Muscle layer of duodenum (tissue), 2 donors: Measurements from ENCODE around the gene NRXN3.

ENCODE experiments used
- H3K27ac ChIP-seq: one replicate; pipeline ENCODE4 v1.7.0; 2013; ENCODE audit warnings: mild to moderate bottlenecking, low read length
- H3K27me3 ChIP-seq: one replicate; pipeline ENCODE4 v1.7.0; 2013; ENCODE audit warnings: low read depth, mild to moderate bottlenecking, control low read depth, low read length
- H3K36me3 ChIP-seq, 2 donors: one replicate each; pipeline ENCODE4 v1.7.0; 2013; ENCODE audit warnings: low read length in 2 of 2, control low read depth in 1 of 2, mild to moderate bottlenecking in 1 of 2; ENCODE audit not compliant: insufficient read depth in 2 of 2, control insufficient read depth in 1 of 2
- H3K4me1 ChIP-seq, 2 donors: one replicate each; pipeline ENCODE4 v1.7.0; 2013; ENCODE audit warnings: low read length in 2 of 2, mild to moderate bottlenecking in 2 of 2, control low read depth in 1 of 2, moderate library complexity in 1 of 2; ENCODE audit not compliant: insufficient read depth in 2 of 2, control insufficient read depth in 1 of 2
- H3K4me3 ChIP-seq, 2 donors: one replicate each; pipeline ENCODE4 v1.7.0; 2013; ENCODE audit warnings: low read length in 2 of 2, low read depth in 1 of 2, mild to moderate bottlenecking in 1 of 2
- H3K9me3 ChIP-seq, 2 donors: one replicate each; pipeline ENCODE4 v1.7.0; 2013; ENCODE audit warnings: low read length in 2 of 2, control low read depth in 1 of 2, mild to moderate bottlenecking in 1 of 2; ENCODE audit not compliant: control insufficient read depth in 1 of 2
- donor health status: healthy.

Gene NRXN3

GRCh38 chr14:79117561-79117960 is 947.4 kb downstream of the NRXN3 start:
- no peaks in the 10 kb centered on the region for H3K9me3 ChIP-seq

GRCh38 chr14:79118291-79118690 is 948.1 kb downstream of the NRXN3 start:
- no peak overlapping the region for H3K4me3 ChIP-seq
- H3K27ac ChIP-seq: no peak overlapping the region
- H3K4me1 ChIP-seq: no peaks in the 10 kb centered on the region
- no peaks in the 10 kb centered on the region for H3K27me3 ChIP-seq
- no peaks in the 10 kb centered on the region for H3K9me3 ChIP-seq
- no peaks in the 10 kb centered on the region for H3K36me3 ChIP-seq

More at GRCh38 chr14:79117561-79117960, 947.4 kb downstream of the NRXN3 start:
- no peaks in the 10 kb centered on the region for H3K36me3 ChIP-seq
- H3K4me1 ChIP-seq: peaks cover 0 to under 1% of the 10 kb centered on the region in 2 donors
- no peak overlapping the region for H3K4me3 ChIP-seq
- no peak overlapping the region for H3K27ac ChIP-seq
- H3K27me3 ChIP-seq: no peaks in the 10 kb centered on the region

- Histone ChIP-seq H3K27ac (no peak overlapping the region), H3K36me3 (no peaks in the 10 kb centered on the region), H3K27me3 (no peaks in the 10 kb centered on the region), H3K9me3 (no peaks in the 10 kb centered on the region), H3K4me1 (no peaks in the 10 kb centered on the region), H3K4me3 (no peak overlapping the region)
These were observed 964.2 kb downstream of the NRXN3 start for GRCh38 chr14:79134361-79134760.

GRCh38 chr14:79136071-79137044 is 966.2 kb downstream of the NRXN3 start:
- Histone ChIP-seq H3K4me3 (no peak overlapping the region), H3K4me1 (no peaks in the 10 kb centered on the region), H3K27me3 (no peaks in the 10 kb centered on the region), H3K27ac (no peak overlapping the region), H3K36me3 (no peaks in the 10 kb centered on the region), H3K9me3 (no peaks in the 10 kb centered on the region)

- H3K9me3 ChIP-seq: no peaks in the 10 kb centered on the region
- no peaks in the 10 kb centered on the region for H3K36me3 ChIP-seq
- no peak overlapping the region for H3K27ac ChIP-seq
- no peaks in the 10 kb centered on the region for H3K4me1 ChIP-seq
- no peak overlapping the region for H3K4me3 ChIP-seq
- no peaks in the 10 kb centered on the region for H3K27me3 ChIP-seq
These were observed 966.9 kb downstream of the NRXN3 start for GRCh38 chr14:79137045-79137430.

GRCh38 chr14:79137836-79138235 is 967.7 kb downstream of the NRXN3 start:
- Histone ChIP-seq H3K9me3 (no peaks in the 10 kb centered on the region), H3K4me1 (no peaks in the 10 kb centered on the region), H3K27ac (no peak overlapping the region), H3K4me3 (no peak overlapping the region), H3K36me3 (no peaks in the 10 kb centered on the region), H3K27me3 (no peaks in the 10 kb centered on the region)

- Histone ChIP-seq H3K36me3 (no peaks in the 10 kb centered on the region), H3K27me3 (no peaks in the 10 kb centered on the region), H3K4me3 (no peak overlapping the region), H3K9me3 (no peaks in the 10 kb centered on the region), H3K27ac (no peak overlapping the region), H3K4me1 (no peaks in the 10 kb centered on the region)
These were observed 974.7 kb downstream of the NRXN3 start for GRCh38 chr14:79144896-79145295.

GRCh38 chr14:79150226-79150625 is 980.1 kb downstream of the NRXN3 start:
- no peaks in the 10 kb centered on the region for H3K4me1 ChIP-seq
- H3K4me3 ChIP-seq: no peak overlapping the region
- no peaks in the 10 kb centered on the region for H3K36me3 ChIP-seq
- H3K27ac ChIP-seq: no peak overlapping the region
- no peaks in the 10 kb centered on the region for H3K27me3 ChIP-seq
- H3K9me3 ChIP-seq: no peaks in the 10 kb centered on the region

- Histone ChIP-seq H3K4me1 (no peaks in the 10 kb centered on the region), H3K36me3 (no peaks in the 10 kb centered on the region), H3K4me3 (no peak overlapping the region), H3K27ac (no peak overlapping the region), H3K27me3 (no peaks in the 10 kb centered on the region), H3K9me3 (no peaks in the 10 kb centered on the region)
These were observed 987.2 kb downstream of the NRXN3 start for GRCh38 chr14:79157369-79157768.

- no peak overlapping the region for H3K4me3 ChIP-seq
- H3K9me3 ChIP-seq: no peaks in the 10 kb centered on the region
- H3K4me1 ChIP-seq: no peaks in the 10 kb centered on the region
- H3K36me3 ChIP-seq: no peaks in the 10 kb centered on the region
- no peak overlapping the region for H3K27ac ChIP-seq
- H3K27me3 ChIP-seq: no peaks in the 10 kb centered on the region
These were observed 991.4 kb downstream of the NRXN3 start for GRCh38 chr14:79161571-79161970.

GRCh38 chr14:79162833-79163232 is 992.7 kb downstream of the NRXN3 start:
- Histone ChIP-seq H3K27me3 (no peaks in the 10 kb centered on the region), H3K36me3 (no peaks in the 10 kb centered on the region), H3K4me1 (no peaks in the 10 kb centered on the region), H3K9me3 (no peaks in the 10 kb centered on the region), H3K4me3 (no peak overlapping the region), H3K27ac (no peak overlapping the region)
